DMS79 treated with DMSO at 0.1 percent for 48 hours (cell line): Measurements from ENCODE around the gene PSMD9.
"Not testable (repeated sequence)": the region's sequence is repeated elsewhere in the genome, so short reads cannot be mapped to it uniquely, and the experiment has no call there.

ENCODE experiments used
- DNase-seq: peaks from one replicate; lab custom pipeline; 2025; lab: John Stamatoyannopoulos, UW

Gene PSMD9

DNA sequence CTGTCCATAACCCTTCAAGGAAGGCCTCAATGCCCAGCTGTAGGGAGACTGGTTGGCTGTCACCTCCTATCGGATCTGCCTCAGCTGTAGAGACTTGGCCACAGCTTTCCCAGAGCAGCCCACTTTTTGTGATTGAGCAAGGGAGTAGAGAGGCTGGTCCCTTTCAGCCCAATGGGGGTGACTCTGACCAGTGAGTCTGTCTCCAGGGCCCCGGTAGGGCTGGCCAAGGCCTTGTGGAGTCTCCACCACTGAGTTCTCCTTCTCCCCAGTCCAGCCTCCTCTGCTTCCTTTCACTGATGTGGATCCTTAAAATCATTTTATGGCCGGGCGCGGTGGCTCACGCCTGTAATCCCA, 15.4 kb upstream of the PSMD9 start:
- no peak for DNase-seq

DNA sequence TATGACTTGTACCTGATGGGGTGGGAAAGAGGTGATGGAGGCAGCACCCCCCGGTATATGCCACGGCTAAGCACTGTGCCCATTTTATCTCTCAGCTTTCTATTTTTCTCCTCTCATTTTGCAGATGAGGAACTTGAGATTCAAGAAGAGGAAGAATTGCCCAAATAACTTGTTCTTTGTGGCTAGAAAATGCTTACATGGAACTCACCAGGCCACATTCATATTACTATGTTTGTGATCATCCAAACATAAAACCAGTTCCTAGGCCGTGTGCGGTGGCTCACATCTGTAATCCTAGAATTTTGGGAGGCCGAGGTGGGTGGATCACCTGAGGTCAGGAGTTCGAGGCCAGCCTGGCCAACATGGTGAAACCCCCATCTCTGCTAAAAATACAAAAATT, 14.5 kb upstream of the PSMD9 start:
- DNase-seq: no peak

DNA sequence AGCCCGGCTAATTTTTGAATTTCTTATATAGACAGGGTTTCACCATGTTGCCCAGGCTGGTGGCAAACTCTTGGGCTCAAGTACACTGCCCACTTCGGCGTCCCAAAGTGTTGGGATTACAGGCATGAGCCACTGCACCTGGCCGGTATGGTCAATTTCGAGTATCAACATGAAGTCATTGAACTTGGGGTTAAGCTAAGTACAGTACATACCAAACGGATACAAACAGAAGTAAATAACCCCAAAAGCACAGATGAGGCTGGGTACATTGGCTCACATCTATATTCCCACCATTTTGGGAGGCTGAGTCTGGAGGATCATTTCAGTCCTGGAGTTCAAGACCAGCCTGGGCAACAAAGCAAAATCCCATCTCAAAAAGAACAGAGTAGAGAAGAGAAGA, 13.0 kb upstream of the PSMD9 start:
- no peak for DNase-seq

DNA sequence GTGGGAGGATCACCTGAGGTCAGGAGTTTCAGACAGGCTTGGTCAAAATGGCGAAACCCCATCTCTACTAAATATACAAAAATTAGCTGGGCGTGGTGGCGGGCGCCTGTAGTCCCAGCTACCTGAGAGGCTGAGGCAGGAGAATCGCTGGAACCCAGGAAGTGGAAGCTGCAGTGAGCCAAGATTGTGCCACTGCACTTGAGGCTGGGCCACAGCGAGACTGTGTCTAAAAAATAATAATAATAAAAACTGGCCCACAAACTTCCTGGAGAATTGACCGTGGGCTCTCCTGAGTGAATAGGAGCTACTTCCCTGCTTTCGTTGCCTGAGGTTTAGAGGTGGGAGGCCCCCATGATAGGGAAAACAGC, 12.5 kb upstream of the PSMD9 start:
- not testable (repeated sequence) for DNase-seq

DNA sequence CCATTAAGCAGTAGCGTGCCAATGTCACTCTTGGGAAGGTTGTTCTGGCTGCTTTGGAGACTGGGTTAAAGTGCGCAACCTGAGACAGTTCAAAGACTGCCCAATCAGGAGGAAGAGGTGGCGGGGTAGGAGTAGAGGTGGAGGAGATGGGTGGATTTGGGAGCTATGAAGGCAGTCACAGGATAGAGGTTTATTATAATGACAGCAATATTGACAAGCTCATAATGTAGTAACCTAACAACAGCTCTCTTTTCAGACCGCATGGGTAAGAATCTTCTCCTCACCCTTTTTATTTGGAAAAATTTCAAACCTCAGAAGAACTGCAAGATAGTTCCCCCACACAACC, 5.3 kb upstream of the PSMD9 start:
- peak; percentile 11 for DNase-seq

DNA sequence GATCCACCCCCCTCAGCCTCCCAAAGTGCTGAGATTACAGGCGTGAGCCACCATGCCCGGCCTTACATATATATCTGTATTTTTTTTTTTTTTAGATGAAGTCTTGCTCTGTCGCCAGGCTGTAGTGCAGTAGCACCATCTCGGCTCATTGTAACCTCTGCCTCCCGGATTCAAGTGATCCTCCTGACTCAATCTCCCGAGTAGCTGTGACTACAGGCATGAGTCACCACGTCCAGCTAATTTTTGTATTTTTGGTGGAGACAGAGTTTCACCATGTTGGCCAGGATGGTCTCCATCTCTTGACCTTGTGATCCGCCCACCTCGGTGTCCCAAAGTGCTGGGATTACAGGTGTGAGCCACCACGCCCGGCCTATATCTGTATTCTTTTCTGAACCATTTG, 3.5 kb upstream of the PSMD9 start:
- DNase-seq: not testable (repeated sequence)

DNA sequence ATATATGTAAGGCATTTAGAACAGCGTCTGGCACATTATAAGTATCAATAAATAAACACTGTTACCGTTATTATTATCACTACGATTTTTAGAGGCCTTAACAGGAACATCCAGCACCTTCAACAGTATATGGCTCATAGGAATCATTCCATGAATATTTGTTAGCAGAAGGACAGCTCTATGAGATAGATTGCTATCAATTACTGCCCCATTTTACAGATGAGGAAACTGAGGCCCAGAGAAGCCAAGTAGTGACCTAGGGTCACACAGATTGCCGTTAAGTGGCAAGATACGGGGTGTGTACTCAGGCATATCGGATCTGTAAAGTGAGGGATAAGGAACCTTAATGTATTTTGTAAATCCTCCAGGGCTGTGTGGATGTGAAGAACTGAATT, 510 bp upstream of the PSMD9 start:
- DNase-seq: no peak

DNA sequence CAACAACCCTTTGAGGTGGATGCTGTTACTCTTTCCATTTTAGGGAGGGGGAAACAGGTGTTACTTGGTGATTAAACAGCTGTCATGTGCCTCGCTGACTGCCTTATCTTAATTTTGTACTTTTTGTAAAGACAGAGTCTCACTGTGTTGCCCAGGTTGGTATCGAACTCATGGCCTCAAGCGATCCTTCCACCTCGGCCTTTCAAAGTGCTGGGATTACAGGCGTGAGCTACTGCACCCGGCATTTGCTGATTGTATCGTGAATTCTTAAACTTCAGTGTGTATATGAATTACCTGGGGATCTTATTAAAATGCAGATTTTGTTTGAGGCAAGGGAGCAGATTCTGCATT, 659 bp downstream of the PSMD9 start:
- no peak for DNase-seq

DNA sequence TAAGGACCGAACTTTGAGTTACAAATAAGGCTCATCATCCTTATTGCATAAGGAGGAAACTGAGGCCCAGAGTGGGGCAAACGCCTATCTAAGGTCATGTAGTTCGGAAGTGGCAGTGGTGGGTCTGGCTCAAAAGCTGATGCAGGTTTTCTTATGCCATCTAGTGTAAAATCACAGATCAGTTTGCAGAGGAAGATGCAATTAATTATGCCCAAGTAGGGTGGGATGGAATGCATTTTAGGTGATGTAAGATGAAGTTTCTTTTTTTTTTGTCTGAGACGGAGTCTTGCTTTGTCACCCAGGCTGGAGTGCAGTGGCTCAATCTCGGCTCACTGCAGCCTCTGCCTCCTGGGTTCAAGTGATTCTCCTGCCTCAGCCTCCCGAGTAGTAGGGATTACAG, 1.1 kb downstream of the PSMD9 start:
- DNase-seq: not testable (repeated sequence)

DNA sequence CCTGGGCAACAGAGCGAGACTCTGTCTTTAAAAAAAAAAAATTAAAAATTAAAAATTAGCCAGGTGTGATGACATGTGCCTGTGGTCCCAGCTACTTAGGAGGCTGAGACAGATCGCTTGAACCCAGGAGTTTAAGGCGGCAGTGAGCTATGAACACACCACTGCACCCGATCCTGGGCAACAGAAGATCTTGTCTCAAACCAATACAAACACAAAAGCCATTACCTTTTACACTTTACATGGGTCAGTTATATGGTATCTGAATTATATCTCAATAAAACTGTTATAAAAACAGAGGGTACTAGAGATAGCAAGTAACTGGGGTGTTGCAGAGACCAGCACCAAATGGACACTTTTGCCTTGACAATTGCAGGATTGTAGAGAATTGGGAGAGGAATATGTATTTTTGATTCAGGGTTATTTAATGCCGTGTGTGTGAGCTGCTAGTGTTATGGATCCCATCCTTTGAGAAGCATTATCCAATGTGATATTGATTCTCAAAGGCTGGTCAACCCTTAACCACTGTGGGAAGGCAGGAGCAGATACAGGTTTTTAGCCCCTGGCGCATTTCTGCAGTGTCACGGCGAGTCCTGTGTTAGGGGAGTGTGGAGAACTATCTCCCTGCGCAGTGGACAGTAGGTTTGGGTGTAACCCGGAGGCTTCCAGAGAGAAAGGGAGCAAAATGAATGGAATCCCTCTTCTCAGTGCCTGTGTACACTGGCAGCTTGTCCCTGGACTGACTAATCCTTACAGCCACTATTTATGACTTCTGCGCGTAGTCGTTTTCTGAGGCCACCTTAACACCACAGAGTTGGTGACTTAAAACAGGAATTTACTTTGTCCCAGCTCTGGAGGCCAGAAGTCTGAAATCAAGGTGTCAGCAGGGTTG, 4.3 kb downstream of the PSMD9 start:
- no peak for DNase-seq

DNA sequence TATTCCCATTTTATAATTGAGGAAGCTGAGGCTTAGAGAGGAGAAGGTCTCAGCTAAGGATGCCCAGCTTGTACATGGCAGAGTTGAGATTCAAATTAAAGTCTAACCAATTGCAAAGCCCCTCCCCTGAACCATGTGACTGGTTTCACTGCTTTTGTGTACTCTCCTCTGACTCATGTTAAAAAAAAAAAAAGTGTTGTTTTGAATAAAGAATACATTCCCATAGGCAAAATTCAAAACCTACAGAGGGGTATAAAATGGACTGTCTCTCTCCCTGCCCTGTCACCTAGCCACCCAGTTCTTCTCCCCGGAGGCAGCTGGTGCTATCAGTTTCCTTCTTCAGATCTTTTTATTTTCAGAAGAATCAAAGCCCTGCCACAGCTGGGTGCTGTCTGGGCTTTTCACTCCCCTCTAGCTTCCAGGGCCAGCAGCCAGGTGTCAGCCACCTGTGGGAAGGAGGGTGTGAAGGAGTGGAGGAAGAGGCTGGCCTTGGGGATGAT, 5.4 kb downstream of the PSMD9 start:
- DNase-seq: peak; percentile 24

DNA sequence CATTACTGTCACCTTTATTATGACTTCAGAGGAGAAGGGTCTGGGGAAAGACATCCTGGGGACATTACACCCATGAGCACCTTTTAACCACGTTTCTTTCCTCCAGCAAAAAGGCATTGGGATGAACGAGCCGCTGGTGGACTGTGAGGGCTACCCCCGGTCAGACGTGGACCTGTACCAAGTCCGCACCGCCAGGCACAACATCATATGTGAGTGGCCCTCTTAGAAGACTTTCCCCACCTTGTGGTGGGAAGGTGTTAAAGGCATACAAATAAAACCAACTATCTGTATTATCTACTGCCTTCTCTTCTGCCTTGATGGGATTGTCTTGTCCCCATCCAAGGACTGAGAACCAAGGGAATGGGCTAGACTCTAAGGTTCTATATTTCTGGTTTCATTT, 6.0 kb downstream of the PSMD9 start:
- DNase-seq: no peak

DNA sequence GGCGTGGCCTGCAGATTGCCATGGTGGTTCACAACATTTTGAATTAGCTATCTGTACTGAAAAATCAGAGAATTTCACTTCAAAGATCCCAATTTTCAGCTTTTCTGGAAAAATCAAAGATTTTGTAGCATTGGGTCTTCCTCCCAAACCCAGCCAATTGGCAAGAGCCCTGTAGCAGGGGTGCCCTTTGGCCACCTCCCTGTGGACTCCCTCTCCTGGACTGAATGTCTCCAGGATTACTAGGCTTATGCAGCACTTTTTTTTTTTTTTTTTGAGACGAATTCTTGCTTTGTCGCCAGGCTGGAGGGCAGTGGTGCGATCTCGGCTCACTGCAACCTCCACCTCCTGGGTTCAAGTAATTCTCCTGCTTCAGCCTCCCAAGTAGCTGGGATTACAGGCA, 9.7 kb downstream of the PSMD9 start:
- DNase-seq: no peak

DNA sequence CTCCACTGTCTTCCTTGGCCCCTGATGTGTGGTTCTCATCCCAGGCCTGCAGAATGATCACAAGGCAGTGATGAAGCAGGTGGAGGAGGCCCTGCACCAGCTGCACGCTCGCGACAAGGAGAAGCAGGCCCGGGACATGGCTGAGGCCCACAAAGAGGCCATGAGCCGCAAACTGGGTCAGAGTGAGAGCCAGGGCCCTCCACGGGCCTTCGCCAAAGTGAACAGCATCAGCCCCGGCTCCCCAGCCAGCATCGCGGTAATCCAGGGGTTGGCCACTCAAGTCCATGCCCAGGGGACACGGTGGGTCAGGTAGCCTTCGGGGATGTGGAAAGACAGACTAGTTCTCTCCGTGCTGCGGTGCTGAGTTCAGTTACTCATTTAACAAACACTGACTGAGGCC, 11.0 kb downstream of the PSMD9 start:
- DNase-seq: no peak

DNA sequence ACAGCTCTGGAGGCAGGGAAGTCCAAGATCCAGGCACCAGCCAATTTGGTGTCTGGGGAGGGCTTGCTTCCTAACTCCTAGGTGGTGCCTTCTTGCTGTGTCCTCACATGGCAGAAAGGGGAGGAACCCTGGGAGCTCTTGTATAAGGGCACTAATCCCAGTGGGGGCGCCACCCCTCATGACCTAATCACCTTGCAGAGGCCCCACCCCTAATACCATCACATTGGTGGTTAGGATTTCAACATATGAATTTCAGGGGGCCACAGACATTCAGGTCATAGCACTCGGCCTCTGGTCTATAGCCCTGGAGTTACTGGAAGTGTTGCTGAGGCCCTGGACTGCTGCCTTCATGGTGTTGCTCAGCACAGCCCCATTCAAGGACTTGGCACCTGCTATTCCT, 14.6 kb downstream of the PSMD9 start:
- no peak for DNase-seq

DNA sequence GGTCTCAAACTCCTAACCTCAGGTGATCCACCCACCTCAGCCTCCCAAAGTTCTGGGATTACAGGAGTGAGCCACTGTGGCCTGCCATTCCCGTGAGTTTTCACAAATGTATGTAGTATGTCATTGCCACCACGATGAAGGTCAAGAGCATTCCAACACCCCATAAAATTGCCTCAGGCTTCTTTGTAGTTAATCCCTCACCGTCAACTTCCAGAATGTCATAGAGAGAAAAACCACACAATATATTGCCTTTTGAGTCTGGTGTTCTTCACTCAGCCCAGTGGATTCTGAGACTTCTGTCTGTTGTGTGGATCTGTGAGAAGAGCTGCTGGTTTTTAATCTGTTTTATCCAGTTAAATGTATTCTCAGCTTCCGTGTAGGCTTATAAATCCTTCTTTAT, 17.2 kb downstream of the PSMD9 start:
- DNase-seq: no peak

DNA sequence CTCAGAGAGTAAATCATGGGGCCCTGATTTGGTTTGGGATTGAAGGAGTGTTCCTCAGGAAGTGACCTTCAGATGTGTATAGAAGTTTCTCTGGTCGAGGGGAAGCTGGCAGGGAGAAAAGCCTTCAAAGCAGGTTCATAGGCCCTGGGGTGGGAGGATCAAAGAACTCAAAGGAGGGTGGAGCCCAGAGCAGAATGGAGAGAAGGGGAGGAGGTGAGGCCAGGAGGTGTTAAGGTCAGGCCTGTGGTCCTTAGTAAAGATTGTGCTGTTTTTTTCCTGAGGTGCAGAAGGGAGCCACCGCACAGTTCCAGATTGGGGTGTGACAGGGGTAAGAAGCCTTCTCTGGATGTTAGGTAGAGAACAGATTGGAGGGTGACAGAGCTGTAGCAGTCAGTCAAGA, 20.1 kb downstream of the PSMD9 start:
- DNase-seq: no peak

DNA sequence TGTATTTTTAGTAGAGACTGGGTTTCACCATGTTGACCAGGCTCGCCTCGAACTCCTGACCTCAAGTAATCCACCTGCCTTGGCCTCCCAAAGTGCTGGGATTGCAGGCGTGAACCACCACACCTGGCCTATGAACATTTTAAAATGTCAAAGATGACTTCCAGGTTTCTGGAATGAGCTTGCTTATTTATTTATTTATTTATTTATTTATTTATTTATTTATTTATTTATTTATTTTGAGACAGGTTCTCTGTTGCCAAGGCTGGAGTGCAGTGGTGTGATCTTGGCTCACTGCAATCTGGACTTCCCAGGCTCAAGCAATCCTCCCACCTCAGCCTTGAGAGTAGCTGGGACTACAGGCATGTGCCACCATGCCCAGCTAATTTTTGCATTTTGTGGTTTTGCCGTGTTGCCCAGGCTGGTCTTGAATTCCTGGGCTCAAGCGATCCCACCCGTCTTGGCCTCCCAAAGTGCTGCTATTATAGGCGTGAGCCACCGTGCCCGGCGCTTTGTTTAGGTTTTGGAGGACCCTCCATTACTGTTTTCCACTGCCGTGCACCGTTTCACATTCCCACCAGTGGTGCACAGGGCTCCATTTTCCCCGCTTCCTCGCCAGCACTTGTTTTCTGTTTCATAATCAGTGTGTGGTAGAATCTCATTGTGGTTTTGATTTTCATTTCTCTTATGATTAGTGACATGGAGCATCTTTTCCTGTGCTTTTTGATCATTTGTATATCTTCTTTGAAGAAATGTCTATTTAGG, 23.4 kb downstream of the PSMD9 start:
- peak; percentile 53 for DNase-seq

DNA sequence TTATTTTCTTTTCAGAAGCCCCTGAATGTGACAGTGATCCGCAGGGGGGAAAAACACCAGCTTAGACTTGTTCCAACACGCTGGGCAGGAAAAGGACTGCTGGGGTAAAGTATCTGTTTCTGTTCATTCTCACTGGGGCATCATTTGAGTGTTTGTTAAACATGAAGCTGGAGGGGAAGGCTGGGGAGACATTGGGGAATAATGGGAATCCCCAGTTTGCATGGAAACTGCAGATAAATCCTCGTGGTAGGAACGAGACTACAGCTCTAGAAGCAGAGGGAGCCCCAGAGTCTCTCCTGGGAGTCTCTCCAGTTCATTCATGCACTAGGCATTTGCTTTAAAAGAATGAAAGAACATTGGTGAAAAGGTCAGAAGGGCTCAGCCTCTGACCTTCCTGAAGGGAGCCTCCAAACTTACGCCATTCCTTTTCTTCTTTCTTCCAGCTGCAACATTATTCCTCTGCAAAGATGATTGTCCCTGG, 27.3 kb downstream of the PSMD9 start:
- peak; percentile 22 for DNase-seq

DNA sequence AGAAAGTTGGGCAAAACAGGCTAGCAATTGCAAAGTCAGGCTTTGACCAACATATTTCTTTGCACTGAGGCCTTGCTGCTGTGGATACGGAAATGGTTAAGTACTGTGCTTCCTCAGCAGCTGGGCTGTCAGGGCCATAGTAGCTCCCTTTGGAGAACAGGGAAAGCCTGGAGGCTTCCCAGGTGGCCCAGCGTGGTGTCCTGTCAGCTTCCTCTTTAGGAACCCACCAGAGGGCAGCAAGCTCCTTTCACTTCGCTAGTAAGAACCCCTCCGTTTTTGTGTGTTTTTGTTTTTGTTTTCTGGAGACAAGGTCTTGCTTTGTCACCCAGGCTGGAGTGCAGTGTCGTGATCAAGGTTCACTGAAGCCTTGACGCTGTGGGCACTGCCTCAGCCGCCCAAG, 28.1 kb downstream of the PSMD9 start:
- DNase-seq: no peak

DNA sequence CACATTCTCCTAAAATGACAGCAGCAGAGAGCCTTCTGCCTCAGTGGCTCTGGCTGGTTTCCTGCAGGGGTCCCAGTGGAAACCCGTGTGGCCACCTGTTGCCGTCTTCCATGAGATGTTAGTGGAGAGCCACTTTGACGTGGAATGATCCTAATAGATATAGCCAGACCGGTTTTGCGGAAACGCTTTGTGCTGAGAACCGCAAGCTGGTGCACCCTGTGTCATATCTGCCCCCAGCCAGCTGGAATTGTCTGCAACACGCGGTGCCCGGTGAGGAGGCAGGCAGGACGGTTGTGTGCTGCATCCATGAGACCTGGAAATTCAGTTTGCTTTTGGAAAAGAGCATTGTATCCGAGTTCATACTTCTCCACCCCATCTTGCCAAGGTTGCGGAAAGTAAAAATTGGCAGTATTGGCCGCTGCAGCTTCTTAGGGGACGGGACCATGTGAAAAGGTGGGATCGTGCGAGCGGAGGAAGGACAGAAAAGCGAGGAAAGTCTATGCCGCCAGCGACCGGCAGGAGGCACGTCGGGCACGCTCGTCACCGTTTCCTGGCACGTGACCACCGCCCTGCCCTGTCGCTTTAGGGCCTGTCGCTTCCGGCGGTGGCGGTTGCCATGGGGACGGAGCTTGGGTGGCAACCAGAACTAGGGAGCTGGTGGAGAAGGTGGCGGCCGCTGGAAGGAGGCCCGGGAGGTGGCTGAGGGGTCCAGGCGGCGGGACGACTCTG, 29.5 kb downstream of the PSMD9 start, which contains the start of gene CFAP251:
CFAP251 (plus strand) TSS at position 643 of the 729 bp plus-strand sequence. CDS start 2,714 bp downstream, outside the sequence.
- DNase-seq: peak; percentile 74

DNA sequence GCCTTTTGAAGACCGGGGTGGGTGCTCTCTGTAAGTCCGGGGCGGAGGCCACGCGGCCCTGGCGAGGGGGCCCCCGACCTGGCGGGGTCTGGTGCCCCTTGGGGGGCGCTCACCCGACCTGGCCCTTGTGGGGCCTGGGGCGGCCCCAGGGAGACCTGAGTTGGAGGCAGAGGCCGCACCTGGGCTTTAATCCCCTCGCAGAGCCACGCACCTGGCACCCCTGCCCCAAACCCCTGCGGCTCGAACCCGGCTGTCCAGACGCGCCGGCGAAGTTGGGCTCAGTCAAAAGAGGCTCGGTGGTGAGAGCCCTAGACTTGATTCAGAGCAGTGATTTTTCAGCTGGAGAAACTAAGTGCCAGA, 30.1 kb downstream of the PSMD9 start:
- no peak for DNase-seq

DNA sequence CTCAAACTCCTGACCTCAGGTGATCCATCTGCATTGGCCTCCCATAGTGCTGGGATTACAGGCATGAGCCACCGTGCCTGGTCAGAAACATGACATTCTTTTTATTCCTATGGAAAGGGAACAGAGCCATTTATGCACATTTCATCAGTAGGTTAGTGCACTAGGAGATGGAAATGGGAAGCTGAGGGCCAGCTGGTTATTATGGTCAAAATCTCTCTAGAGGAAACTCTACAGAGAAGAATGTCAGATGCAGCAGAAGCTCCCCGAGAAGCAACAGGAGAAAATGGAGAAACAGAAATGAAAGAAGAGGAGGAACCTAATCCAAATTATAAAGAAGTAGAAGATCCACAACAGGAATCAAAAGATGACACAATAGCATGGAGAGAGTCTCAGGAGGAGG, 32.5 kb downstream of the PSMD9 start:
- no peak for DNase-seq
